Lung (tissue), 12 donors: ENCODE data around the gene ANKFN1. TPM values are rescaled to one million over a fixed set of nuclear protein-coding genes. Genes with fewer than 3 reads are reported as not detected.

Source experiments
- ATAC-seq: fragments of 200-7000 bp; cut with Tn5 transposase; one replicate; pipeline ENCODE4 v1.9.1; 2020; ENCODE audit warnings: moderate number of reproducible peaks; ENCODE audit not compliant: insufficient read depth, low FRiP score
- DNase-seq, 3 donors: peaks; one replicate each; pipeline ENCODE4 v3.0.0-alpha.2; 2013 to 2017
- H3K27ac ChIP-seq, 2 donors: one replicate each; pipeline ENCODE4 v1.5.1; 2013; ENCODE audit warnings: mild to moderate bottlenecking in 2 of 2, moderate library complexity in 2 of 2, control low read depth in 1 of 2, inconsistent platforms in 1 of 2, low read depth in 1 of 2, low read length in 1 of 2
- H3K27me3 ChIP-seq, 3 donors: one replicate each; pipeline ENCODE4 v1.5.1; 2013; ENCODE audit warnings: low read length in 2 of 3; ENCODE audit not compliant: control insufficient read depth in 3 of 3, insufficient read depth in 3 of 3
- H3K36me3 ChIP-seq, 4 donors: one replicate each; pipeline ENCODE4 v1.5.1; 2013; ENCODE audit warnings: low read length in 4 of 4, mild to moderate bottlenecking in 1 of 4, moderate library complexity in 1 of 4; ENCODE audit not compliant: control insufficient read depth in 4 of 4, insufficient read depth in 4 of 4
- H3K4me1 ChIP-seq, 5 donors: one replicate each; pipeline ENCODE4 v1.5.1; 2013; ENCODE audit warnings: low read length in 5 of 5, mild to moderate bottlenecking in 2 of 5, moderate library complexity in 1 of 5; ENCODE audit not compliant: control insufficient read depth in 5 of 5, insufficient read depth in 5 of 5
- H3K4me3 ChIP-seq: one replicate; pipeline ENCODE4 v1.5.1; 2013; ENCODE audit warnings: mild to moderate bottlenecking, control low read depth, moderate library complexity
- H3K9ac ChIP-seq, 2 donors: one replicate each; pipeline ENCODE4 v1.5.1; 2013; ENCODE audit warnings: low read length in 2 of 2, control low read depth in 1 of 2; ENCODE audit not compliant: insufficient read depth in 1 of 2
- H3K9me3 ChIP-seq, 4 donors: one replicate each; pipeline ENCODE4 v1.5.1; 2013; ENCODE audit warnings: low read length in 3 of 4, mild to moderate bottlenecking in 1 of 4, moderate library complexity in 1 of 4; ENCODE audit not compliant: control insufficient read depth in 4 of 4, insufficient read depth in 3 of 4
- CTCF ChIP-seq: IDR thresholded peaks from 2 replicates; pipeline ENCODE4 v1.5.1; 2012; ENCODE audit warnings: mild to moderate bottlenecking; ENCODE audit errors: control extremely low read depth, extremely low read depth
- WGBS, 2 donors: extraction: QIAGEN DNeasy Blood & Tissue Kit; methylation state at CpG; one replicate each; pipeline ENCODE4 v1.1.7; 2013; 5-methylcytosine and 5-hydroxymethylcytosine counted together
- polyA plus RNA-seq, 2 donors: library from polyadenylated mRNA; stranded (reverse); fragments of 200-250 nt; gene quantifications; one replicate each; pipeline ENCODE4 v1.2.1, GENCODE V29; 2013
- total RNA-seq, 2 donors: library from RNA; depleted of rRNA in 1 of 2; stranded (reverse); fragments of >200 nt in 1 of 2; gene quantifications; one replicate each; pipeline ENCODE4 v1.2.1, GENCODE V29; 2014 to 2021
- donor health status: control.
- donor health status: control.
- donor health status: Bipolar disorder and iron deficiency.
- donor health status: healthy.
- donor health status: DM: yes; HTN: yes; CAD: no.

ANKFN1 gene
- total and polyA plus RNA-seq, 4 donors, result 0.39 to 8.5 (median 3.4) TPM

- no peak overlapping the region for H3K4me3 ChIP-seq
- no peak overlapping the region for H3K27ac ChIP-seq
- no peaks in the 10 kb centered on the region for H3K9me3 ChIP-seq
- WGBS, 2 donors, result 60 to 67% methylated on average over 2 of the region's 2 CpGs
- H3K36me3 ChIP-seq, result no peaks in the 10 kb centered on the region
- no peaks in the 10 kb centered on the region for H3K27me3 ChIP-seq
- no peak for ATAC-seq
- TF ChIP-seq CTCF, result no peak
- peak in 2 of 3 donors; percentile 8 to 28 for DNase-seq
- no peaks in the 10 kb centered on the region for H3K4me1 ChIP-seq
- no peak overlapping the region for H3K9ac ChIP-seq
Observed at GRCh38 chr17:56424543-56425044, 271.3 kb downstream of the ANKFN1 start.

GRCh38 chr17:56425483-56425882, 272.2 kb downstream of the ANKFN1 start:
- Histone ChIP-seq H3K9ac (no peak overlapping the region), H3K4me1 (no peaks in the 10 kb centered on the region), H3K9me3 (no peaks in the 10 kb centered on the region), H3K27ac (no peak overlapping the region), H3K4me3 (no peak overlapping the region), H3K36me3 (no peaks in the 10 kb centered on the region), H3K27me3 (no peaks in the 10 kb centered on the region)
- no peak for TF ChIP-seq CTCF
- WGBS, 2 donors, result 88 to 91% methylated on average over 4 of the region's 4 CpGs
- no peak for DNase-seq
- ATAC-seq, result no peak

GRCh38 chr17:56426901-56427300, 273.6 kb downstream of the ANKFN1 start:
- no peaks in the 10 kb centered on the region for H3K4me1 ChIP-seq
- WGBS, 2 donors, result 81 to 89% methylated on average over 2 of the region's 2 CpGs
- H3K36me3 ChIP-seq, result no peaks in the 10 kb centered on the region
- H3K9ac ChIP-seq, result no peak overlapping the region
- no peak overlapping the region for H3K4me3 ChIP-seq
- no peak for TF ChIP-seq CTCF
- no peak for ATAC-seq
- H3K27me3 ChIP-seq, result no peaks in the 10 kb centered on the region
- no peaks in the 10 kb centered on the region for H3K9me3 ChIP-seq
- no peak overlapping the region for H3K27ac ChIP-seq
- no peak for DNase-seq

GRCh38 chr17:56431736-56432135, 278.5 kb downstream of the ANKFN1 start:
- DNase-seq (no peak), ATAC-seq (no peak)
- Histone ChIP-seq H3K4me3 (no peak overlapping the region), H3K27me3 (no peaks in the 10 kb centered on the region), H3K27ac (no peak overlapping the region), H3K36me3 (no peaks in the 10 kb centered on the region), H3K4me1 (no peaks in the 10 kb centered on the region), H3K9me3 (peaks cover 0 to 4% (median 0%) of the 10 kb centered on the region in 4 donors), H3K9ac (no peak overlapping the region)
- WGBS, 2 donors, result 74 to 79% methylated on average over 3 of the region's 3 CpGs
- TF ChIP-seq CTCF, result no peak
